A549 (cell line): Measurements from ENCODE around the gene C1S.

Source experiments
- CHD2 ChIP-seq: fragments of 150-350 bp; IDR thresholded peaks from 2 replicates; pipeline ENCODE4 v1.6.1; 2014; ENCODE audit warnings: low read length; ENCODE audit not compliant: partially characterized antibody
- EP300 ChIP-seq, 2 experiments: fragments of >200 bp; sonication (Bioruptor Twin); formaldehyde crosslinking; IDR thresholded peaks; 2 replicates in 1 of 2; 3 replicates in 1 of 2; pipeline ENCODE4 v1.6.1; 2016 to 2017
- HDAC2 ChIP-seq: fragments of 200-600 bp; sonication (generic); IDR thresholded peaks from 2 replicates; pipeline ENCODE4 v1.6.1; 2016
- JUN ChIP-seq, 2 experiments: fragments of >200 bp; sonication (Bioruptor Twin); formaldehyde crosslinking; IDR thresholded peaks; 2 replicates in 1 of 2; 3 replicates in 1 of 2; pipeline ENCODE4 v1.6.1; 2016 to 2017
- POLR2A ChIP-seq: IDR thresholded peaks from 2 replicates; pipeline ENCODE4 v1.6.1; 2012; ENCODE audit warnings: mild to moderate bottlenecking, low read length
- RAD21 ChIP-seq, 2 experiments: fragments of >200 bp in 1 of 2; sonication (Bioruptor Twin) in 1 of 2; formaldehyde crosslinking in 1 of 2; IDR thresholded peaks in 1 of 2; conservative IDR thresholded peaks in 1 of 2; 2 replicates in 1 of 2; 3 replicates in 1 of 2; pipeline ENCODE4 v1.6.1; 2012 to 2018; ENCODE audit warnings: inconsistent platforms in 1 of 2
- SREBF2 ChIP-seq: fragments of 450-650 bp; IDR thresholded peaks from 2 replicates; pipeline ENCODE4 v1.6.1; 2014; ENCODE audit warnings: mild to moderate bottlenecking, moderate library complexity
- ZFP36 ChIP-seq: fragments of 450-650 bp; IDR thresholded peaks from 2 replicates; pipeline ENCODE4 v1.6.1; 2014; ENCODE audit warnings: borderline replicate concordance; ENCODE audit not compliant: partially characterized antibody
- TF ChIP-seq, protein P1 (sequence below): fragments of 250-450 bp; sonication (Bioruptor Pico); IDR thresholded peaks from 2 replicates; pipeline ENCODE4 v1.5.0; 2021; ENCODE audit warnings: mild to moderate bottlenecking, moderate library complexity, borderline replicate concordance
- TF ChIP-seq, protein P2 (sequence below): fragments of >200 bp; sonication (Bioruptor Twin); formaldehyde crosslinking; IDR thresholded peaks from 3 replicates; pipeline ENCODE4 v1.5.1; 2016
- TF ChIP-seq, protein P3 (sequence below): fragments of 450-650 bp; IDR thresholded peaks from 2 replicates; pipeline ENCODE4 v1.6.1; 2014; ENCODE audit warnings: antibody characterized with exemption

DNA sequence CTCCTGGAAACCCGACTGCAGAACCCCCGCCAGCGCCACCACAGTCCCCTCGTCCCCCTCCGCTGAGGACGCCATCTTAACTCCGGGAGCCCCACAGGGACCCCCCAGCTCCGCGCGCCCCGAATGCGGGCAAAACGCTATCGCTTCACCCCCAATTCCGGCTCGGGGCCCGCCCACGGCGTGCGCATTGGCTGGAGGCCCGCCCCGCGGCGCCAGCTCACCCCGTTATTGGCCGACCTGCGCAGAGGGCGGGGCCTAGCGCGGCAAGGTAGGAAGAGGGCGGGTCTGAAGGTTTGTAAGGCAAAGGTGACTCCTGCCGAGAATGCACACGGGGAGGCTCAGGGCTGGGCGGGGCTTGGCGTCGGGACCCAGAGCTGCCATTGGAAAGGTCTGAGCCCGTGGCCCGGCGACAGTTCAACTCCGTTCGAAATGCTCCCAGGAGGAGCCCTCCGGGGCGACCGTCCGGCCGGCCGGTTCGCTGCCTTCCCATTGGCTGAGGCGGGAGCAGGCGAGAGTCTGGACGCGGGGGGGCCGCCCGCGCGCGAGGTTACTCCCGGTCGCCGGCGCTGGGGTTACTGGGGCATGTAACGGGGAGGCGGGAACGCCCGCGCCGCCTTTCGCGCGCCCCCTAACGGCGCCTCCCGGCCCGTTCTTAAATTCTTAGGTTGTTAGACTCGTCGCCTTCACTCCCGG, 42.0 kb upstream of the C1S start, which contains the start of gene LPCAT3:
- TF ChIP-seq CHD2 (no peak), EP300 (IDR thresholded peaks at IDR 0.05) (no peak), ZFP36 (no peak), POLR2A (peak; percentile 72), HDAC2 (no peak), SREBF2 (no peak), RAD21 (conservative IDR thresholded peaks at IDR 0.05 in 1 of 2, IDR thresholded peaks at IDR 0.05 in 1 of 2) (peak; percentile 57 to 70), JUN (IDR thresholded peaks at IDR 0.05) (peak; percentile 58 to 65; a peak in 3 of 5 replicates)
- TF ChIP-seq, protein P1, sequence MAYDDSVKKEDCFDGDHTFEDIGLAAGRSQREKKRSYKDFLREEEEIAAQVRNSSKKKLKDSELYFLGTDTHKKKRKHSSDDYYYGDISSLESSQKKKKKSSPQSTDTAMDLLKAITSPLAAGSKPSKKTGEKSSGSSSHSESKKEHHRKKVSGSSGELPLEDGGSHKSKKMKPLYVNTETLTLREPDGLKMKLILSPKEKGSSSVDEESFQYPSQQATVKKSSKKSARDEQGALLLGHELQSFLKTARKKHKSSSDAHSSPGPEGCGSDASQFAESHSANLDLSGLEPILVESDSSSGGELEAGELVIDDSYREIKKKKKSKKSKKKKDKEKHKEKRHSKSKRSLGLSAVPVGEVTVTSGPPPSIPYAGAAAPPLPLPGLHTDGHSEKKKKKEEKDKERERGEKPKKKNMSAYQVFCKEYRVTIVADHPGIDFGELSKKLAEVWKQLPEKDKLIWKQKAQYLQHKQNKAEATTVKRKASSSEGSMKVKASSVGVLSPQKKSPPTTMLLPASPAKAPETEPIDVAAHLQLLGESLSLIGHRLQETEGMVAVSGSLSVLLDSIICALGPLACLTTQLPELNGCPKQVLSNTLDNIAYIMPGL (CRISPR knock-in tag), result 0 out of 2 replicates have a peak, but pooled peaks have one; percentile 17
- TF ChIP-seq, protein P2, sequence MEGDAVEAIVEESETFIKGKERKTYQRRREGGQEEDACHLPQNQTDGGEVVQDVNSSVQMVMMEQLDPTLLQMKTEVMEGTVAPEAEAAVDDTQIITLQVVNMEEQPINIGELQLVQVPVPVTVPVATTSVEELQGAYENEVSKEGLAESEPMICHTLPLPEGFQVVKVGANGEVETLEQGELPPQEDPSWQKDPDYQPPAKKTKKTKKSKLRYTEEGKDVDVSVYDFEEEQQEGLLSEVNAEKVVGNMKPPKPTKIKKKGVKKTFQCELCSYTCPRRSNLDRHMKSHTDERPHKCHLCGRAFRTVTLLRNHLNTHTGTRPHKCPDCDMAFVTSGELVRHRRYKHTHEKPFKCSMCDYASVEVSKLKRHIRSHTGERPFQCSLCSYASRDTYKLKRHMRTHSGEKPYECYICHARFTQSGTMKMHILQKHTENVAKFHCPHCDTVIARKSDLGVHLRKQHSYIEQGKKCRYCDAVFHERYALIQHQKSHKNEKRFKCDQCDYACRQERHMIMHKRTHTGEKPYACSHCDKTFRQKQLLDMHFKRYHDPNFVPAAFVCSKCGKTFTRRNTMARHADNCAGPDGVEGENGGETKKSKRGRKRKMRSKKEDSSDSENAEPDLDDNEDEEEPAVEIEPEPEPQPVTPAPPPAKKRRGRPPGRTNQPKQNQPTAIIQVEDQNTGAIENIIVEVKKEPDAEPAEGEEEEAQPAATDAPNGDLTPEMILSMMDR, result peak; percentile 89
- TF ChIP-seq, protein P3, sequence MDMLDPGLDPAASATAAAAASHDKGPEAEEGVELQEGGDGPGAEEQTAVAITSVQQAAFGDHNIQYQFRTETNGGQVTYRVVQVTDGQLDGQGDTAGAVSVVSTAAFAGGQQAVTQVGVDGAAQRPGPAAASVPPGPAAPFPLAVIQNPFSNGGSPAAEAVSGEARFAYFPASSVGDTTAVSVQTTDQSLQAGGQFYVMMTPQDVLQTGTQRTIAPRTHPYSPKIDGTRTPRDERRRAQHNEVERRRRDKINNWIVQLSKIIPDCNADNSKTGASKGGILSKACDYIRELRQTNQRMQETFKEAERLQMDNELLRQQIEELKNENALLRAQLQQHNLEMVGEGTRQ, result no peak; the same call in 1 of the 2 replicates
